HG02571 (cell line): ENCODE data around the gene CHMP4B.

Source experiments
- ATAC-seq: cut with Tn5 transposase; IDR thresholded peaks from one replicate; pipeline ENCODE4 v1.9.1; 2021; ENCODE audit warnings: mild to moderate bottlenecking, moderate library complexity; ENCODE audit not compliant: unreplicated experiment

CHMP4B gene

DNA sequence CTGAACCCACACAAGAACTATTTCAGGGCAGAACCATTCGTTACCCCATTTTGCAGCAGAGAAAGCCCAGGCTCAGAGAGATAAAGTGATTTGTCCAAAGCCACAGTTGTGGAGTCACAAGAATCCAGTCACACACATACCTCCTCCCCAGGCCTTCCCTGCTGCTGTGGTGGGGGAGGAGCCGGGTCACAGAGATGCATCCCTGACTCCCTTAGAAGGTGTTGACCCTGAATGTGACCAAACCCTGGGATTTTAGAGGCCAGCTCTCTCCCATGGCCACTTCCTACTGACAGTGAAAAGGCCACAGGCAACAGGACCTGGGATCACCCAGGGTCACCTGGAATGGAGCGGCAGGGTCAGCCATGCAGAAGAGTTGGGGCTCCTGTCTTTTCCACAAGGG lies 48.6 kb downstream of the CHMP4B start:
- ATAC-seq, result no peak

DNA sequence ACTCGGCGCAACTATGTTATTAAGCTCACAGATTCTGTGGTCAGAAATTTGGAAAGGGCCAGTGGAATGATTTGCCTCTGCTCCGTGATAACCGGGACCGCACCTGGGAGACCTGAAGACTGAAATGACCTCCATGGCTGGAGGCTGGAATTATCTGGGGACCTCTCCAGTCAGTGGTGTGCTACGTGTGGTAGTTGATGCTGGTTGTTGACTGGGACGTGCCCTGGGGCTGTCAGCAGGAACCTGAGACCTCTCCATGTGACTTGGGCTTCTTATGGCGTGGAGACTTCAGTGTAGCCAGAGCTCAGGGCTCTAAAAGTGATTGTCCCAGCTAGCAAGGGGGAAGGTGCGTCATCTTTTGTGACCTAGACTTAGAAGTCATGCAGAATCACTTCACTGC lies 50.3 kb downstream of the CHMP4B start:
- ATAC-seq, result no peak

DNA sequence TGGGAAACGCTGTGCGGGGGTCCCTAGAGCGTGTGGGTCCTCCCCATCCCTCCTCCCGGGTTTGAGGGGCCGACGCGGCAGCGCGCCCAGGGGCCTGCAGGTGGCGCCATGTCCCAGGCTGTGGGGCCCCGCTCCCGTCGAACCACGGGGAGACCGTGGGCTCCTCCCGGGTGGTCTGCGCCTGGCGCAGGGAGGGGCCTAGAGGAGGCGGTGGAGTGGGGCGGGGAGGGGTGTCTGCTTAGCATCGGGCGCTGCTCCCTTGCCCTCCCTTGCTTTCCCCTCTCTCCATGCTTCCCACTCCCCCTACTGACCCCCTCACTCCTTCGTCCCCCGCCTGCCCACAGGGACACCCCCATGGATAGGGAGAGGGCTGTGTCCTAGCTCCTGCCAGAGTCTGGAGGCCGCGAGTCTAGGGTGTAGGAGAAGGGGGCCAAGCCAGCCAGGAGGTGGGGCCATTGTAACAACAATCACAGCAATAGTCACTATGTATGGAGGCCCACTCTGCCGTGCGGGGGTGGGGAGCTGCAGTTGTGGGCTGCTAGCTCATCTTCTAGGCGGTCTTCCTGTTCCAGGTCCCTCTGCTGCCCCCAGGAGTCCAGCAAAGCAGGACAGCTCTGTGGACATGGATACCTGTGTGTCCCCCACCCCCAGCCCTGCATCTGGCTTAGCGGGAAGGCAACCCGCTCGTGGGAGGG lies 51.7 kb downstream of the CHMP4B start:
- no peak for ATAC-seq

DNA sequence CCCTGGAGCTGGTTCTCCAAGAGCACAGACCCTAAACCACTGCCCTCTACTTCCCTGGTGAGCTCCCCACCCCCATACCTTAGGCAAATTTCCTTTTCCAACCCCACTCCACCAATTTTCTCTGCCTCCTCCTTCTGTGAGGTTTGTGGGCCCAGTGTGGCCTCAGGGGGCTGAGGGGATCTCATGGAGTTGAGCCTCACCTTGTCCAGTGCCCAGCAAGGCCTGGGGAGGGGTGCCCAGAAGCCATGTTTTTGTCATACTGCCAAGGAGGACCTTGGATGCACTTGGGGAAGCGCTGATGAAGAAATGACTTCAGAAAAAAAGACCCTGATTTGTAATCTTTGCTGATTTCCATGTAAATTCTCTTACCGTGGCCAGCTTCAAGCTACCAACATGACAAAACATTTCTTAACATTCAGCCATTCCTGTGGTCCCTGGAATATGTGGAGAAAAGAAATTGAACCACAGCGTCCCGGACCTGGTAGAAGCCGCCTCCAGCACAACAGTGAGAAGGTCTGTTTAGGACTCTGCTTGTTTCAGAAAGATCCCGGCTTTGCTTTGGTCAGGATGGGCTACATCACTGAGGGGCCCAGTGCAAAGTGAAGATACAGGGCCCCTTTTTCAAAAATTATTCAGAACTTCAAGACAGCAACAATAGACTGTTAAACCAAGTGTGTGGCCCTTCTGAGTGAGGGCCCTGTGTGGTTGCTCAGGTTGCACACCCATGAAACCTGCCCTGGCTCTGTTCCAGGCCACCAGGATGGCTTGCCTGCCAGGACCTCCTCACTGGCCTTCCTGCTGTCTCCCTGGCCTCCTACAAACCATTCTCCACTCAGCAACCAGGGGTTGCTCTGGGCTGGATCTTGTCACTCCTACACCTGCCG lies 52.5 kb downstream of the CHMP4B start:
- no peak for ATAC-seq

DNA sequence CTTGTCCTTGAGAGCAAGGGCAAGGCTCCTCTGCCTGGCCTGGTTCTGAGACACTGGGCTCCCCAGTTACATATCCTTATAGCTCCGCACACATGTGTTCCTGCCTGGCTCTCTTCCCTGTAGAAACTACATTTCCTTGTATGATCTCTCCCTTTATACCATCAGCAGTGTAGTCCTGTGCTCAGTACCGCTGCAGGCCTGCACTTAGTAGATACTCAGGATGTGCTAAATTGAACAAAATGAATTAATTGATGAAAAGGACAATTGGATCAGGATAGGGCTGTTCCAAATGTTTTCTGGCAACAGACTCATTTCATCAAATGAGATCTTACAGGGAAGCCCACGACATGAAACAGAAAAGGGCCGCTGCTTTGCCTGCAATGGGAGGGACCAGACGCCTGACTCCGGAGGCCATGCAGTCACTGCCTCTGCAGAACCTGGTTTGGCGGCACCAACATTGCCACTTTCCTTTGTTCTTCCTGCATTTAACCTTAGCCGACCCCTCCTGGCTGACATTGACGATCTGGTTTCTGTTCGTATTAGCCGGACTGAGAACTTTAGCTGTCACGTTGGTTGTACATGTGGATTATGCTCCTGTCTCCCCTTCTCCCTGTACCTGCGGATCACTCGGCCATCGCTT lies 53.3 kb downstream of the CHMP4B start:
- ATAC-seq, result no peak

DNA sequence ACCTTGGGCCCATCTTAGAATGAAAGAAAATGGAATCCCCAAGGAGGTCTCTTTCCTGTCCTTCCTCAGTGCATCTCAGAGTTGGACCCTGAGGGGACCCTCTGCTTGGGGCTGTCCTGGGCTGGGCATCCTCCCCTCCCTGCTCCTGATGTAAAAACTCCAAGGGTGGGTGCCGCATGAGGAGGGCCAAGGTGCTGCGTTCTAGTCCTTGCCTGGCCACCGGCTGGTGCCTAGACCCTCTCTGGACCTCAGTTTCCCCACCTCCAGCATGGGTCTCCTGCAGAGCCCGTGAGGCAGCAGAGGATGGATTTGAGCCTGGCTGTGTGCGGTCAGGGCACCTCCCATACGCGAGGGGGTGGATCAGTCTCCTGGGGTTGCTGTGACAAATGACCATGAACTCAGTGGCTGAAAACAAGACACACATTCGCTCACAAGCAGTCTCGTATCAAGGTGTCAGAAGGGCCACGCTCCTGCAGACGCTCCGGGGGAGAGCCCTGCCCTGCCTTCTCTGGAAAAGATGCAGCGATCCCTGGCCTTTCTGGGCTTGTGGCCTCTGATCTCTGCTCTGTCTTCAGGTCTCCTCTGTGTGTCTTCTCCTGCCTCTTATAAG lies 54.7 kb downstream of the CHMP4B start:
- no peak for ATAC-seq

DNA sequence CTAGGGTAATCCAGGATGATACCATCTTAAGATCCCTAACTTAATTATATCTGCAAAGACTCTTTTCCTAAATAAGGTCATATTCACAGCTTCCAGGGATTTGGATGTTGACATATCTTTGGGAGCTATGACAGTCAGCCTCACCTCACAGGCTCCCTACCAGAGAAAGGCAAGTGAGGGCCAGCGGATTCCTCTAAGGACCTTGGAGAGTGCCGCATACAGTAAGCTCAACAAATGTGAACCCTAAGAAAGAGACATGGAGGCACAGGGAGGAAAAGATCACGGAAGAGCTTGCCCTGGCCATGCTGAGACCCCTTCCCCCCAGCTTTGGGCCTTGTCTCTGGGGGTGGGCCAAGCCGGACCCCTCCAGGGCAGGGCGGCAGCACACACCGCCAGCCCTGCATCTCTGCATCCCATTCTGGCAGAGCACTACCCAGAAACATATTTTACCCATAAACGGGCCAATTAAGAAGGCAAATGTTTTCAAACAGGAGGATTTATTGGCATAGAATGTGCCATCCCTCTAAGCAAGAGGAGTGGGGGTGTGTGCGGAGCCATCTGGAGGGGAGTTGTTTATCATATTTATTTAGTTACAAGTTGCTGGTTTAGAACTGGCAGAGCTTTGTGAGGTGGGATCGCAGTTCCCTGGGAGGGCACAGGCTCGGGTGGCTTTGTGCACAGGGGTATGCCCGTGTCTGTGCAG lies 55.4 kb downstream of the CHMP4B start:
- no peak for ATAC-seq

DNA sequence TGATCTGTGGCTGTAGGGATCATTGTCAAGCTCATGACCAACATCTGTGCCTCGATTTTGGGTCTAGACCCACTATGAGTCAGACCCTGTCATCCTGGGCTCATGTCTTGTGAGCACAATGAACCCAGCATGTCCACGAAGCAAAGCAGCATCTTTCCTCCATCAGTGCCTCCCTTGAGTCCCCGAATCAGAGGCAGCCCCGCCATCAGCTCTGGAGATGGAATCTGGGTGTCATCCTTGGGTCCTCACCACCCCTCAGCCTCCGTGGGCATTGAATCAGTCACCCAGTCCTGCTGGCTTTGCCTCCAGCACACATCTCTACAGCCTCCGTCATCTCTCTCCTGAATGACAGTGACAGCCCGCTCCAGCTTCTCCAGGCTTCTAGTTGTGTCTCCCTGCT lies 56.9 kb downstream of the CHMP4B start:
- no peak for ATAC-seq

DNA sequence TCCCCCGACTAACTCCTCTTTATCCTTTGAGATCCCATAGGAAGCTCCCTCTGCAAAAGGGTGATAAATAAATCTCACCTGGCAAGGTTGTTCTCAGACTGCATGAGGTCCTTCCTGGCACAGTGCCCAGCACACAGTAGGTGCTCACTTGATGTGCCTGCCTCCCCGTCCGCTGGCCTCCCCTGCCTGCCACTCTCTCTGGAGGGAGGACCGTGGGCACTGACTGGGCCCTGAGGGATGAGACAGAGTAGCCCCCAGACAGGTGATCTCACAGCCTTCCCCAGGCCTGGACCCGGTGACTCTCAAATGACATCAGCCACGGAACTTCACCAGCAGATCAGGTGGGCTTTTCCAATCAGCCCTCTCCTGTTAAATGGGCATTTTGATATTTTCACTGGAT lies 57.4 kb downstream of the CHMP4B start:
- no peak for ATAC-seq

DNA sequence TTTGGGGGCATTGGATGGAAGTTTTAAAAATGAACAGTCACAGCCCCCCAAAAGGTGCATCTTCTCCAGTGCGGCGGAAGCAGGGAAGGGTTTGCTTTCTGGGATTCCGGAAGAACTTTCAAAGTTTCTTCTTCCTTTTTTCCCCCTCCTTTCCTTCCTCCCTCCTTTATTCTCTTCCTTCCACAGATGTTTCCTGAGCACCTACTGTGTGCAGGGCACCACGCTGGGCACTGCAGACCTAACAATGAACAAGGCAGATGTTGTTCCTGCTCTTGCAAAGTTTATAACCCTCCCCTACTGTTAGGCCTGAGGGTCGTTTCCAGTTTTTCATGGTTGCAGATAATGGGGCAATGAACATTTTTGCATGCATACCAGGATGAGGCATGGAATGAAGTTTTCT lies 58.1 kb downstream of the CHMP4B start:
- no peak for ATAC-seq

DNA sequence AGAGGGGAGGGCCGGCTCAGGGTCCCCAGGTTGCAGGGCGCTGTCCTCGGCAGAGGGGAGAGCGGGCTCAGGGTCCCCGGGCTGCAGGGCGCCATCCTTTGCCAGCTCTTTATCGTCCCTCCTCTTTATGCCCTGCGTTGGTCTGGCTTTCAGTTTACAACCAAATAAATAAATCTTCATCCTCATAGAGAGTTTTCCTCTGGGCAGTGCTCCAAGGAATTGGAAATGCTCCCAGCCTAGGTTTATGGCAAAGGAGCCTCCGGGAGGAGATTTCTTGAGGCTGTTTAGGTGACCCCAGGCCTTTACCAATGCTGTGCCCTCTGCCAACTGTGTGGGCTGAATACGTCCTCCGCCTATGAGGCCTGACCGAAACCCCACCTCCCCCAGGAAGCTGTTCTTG lies 60.2 kb downstream of the CHMP4B start:
- no peak for ATAC-seq

DNA sequence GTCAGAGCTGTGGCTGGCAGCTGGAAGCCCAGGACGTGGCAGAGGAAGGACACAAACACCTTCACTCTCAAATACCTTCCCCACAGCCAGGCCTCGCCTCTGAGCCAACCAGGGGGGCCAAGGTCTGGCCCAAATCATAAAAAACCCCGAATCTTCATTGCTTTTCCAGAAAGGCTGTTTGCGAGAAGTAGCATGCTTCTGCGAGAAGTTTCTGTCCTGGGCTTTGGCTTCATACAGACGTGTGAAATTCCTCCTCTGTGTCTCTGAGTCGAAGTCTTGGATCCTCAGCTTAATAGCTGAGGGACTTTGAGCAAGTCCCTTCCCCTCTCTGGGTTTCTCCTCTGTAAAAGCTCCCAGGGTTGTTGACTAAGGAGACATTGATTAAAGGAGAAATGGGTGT lies 63.0 kb downstream of the CHMP4B start:
- ATAC-seq, result no peak

DNA sequence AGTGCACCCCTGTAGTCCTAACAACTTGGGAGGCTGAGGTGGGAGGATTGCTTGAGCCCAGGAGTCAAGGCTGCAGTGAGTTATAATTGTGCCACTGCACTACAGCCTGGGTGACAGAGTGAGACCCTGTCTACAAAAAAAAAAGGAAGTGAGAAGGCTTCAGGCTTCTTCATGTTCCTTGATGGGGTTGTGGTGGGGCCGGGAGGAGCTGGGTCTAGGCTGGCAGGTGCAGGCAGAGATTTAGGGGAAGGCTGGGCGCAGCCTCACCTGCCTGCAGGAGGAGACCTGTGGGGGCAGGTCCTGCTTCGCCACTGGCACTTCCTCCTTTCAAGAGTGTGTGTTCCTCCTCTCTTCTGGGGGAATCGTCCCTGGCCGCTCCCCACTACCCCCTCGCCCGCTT lies 63.9 kb downstream of the CHMP4B start:
- ATAC-seq, result peak; percentile 74

DNA sequence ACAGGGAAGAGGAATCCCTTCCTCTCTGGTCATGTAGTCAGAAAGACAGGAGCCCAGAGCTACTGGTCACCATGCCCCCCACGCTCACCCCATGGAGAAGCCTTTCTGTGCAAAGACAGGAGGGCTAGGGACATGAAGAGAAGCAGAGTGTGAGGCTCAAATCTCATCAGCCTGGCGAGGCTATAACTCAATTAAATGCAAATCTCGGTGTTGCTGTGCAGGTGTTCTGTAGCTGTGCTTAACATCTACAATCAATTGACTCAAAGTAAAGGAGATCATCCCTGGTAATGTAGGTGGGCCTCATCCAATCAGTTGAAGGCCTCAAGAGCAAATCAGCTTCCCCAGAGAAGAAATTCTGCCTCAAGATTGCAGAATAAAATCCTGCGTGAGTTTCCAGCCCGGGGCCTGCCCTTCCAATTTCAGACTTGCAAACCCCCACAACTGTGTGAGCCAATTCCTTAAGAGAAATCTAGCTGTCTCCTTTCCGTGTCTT lies 64.4 kb downstream of the CHMP4B start:
- no peak for ATAC-seq

DNA sequence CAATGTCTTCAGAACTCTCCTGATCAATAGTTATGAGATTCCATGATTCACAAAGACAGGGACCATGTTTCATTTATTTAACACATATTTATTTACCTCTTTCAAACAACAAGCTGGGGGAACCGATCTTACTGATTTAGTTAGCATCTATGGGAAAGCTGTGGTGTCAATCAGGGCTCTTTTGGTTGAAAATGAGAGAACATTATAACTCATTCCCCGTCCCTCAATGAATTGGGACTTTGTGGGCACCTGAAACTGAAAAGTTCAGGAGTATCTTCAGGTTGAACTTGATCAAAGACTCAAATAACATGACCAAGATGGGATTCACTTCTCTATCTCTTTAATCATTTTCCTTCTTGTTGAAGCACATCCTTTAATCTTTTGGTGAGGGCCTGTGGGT lies 67.4 kb downstream of the CHMP4B start:
- ATAC-seq, result no peak

DNA sequence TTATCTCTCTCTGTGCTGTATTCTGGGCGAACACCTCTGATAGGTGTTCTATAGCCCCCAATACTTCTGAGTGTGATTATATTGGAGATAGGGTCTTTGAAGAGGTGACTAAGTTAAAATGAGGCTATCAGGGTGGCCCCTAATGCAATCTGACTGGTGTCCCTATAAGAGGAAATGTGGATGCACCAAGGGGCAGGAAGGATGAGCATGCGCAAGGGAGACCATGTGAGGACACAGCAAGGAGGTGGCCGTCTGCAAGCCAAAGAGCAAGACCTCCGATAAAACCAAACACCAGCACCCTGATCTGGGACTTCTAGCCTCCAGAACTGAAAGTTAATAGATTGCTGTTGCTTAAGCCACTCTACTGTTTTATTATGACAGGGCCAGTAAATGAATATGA lies 69.2 kb downstream of the CHMP4B start:
- no peak for ATAC-seq

DNA sequence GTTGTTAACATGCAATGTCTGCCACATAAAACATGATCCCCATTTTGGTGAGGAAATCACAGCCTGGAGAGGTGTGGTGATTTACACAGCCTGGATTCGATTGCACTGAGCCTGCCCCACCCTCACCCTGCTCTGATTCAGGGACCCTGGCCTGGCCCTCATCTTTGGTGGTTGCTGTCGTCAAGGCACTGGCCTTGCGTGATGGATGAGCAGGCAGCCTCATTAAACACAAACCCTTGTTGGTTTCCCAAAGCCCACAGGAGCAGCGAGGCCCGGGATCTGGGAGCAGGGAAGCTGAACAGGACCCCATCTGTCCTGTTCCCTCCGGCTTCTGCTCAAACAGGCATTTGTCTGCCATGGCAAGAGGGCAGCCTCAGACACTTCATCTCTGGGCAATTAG lies 70.8 kb downstream of the CHMP4B start:
- ATAC-seq, result no peak

DNA sequence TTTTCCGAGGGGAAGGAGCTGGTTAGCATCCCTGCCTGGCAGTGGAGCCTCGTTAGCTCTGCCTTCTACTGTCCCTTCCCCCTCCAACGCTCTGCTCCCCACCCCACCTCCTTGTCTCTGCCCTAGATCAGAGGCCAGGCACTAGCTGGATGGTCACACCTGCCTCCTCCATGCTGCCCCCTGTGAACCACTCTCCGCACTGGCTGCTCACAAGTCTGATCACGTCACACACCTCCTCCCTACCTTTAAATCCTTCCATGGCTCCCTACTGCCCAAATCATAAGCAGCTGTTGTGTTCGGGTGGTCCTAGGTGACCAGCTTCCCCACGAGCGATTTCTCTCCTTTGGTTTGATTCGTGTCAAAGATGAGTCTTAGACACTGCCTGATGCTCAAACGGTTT lies 71.3 kb downstream of the CHMP4B start:
- ATAC-seq, result no peak

DNA sequence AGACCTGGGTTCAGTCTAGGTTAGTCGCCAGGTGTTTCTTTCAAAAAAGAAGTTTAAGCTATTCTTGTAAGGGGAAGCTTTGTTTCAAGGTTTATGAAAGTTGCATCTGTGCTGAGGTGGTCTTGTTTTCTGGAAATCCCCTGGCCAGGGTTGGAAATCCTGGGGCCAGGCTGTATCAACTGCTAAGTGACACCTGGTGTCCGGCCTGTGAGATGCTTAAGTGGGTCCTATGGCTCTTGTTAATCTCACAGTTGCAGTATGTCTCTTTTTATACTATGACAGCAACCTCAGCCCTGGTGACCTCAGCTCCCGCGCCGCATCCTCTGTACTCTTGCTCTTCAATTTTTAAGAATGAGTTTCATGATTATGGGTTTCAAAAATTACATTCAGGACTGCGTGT lies 72.0 kb downstream of the CHMP4B start:
- peak; percentile 82 for ATAC-seq

DNA sequence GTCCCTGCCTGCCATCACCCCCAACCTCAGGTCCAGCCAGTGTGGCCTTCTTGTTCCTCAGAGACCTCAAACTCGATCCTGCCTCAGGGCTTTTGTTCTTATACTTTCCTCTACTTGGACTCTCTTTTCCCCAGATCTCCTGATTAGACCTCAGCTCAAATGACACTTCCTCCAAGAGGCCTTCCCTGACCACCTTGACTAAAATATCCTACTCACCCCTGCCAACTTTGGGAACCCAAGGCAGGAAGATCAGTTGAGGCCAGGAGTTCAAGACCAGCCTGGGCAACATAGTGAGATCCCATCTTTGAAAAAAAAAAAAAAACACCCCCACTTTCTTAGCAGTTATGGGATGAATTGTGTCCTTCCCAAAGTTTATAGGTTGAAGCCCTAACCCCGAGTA lies 73.5 kb downstream of the CHMP4B start:
- no peak for ATAC-seq

DNA sequence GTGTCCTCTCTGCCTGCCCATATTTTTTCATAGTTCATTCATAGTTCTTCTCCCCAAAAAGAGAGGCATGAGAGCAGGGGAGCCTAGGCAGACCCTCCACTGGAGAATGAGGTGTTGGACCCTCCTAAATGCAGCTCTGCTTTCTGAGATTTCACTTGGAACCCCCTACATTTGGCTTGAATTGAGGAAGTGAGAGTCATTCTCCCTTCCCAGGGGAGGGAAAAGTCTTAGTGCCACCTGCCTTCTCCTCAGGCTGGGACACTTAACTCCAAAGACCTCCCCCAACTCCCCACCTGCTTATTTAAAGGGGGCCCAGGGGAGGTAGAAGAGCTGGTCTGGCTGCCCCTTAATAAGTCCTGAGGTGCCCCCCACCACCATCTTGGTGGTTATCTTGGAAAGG lies 78.2 kb downstream of the CHMP4B start:
- no peak for ATAC-seq
